HT-29 (cell line): ENCODE measurements around the gene FLT3. TPM values are rescaled to one million over a fixed set of nuclear protein-coding genes. Genes with fewer than 3 reads are reported as not detected.

Experiments
- DNase-seq: peaks from one replicate; pipeline ENCODE4 v3.0.0-alpha.2; 2015; ENCODE audit warnings: low spot score
- total RNA-seq: library from RNA; depleted of rRNA; stranded (reverse); fragments of >200 nt; shearing (Covaris generic); gene quantifications from 2 replicates; pipeline ENCODE4 v1.2.3, GENCODE V29; 2014

The FLT3 gene
- total RNA-seq, 1 experiment from 2014 or later: not detected

DNA sequence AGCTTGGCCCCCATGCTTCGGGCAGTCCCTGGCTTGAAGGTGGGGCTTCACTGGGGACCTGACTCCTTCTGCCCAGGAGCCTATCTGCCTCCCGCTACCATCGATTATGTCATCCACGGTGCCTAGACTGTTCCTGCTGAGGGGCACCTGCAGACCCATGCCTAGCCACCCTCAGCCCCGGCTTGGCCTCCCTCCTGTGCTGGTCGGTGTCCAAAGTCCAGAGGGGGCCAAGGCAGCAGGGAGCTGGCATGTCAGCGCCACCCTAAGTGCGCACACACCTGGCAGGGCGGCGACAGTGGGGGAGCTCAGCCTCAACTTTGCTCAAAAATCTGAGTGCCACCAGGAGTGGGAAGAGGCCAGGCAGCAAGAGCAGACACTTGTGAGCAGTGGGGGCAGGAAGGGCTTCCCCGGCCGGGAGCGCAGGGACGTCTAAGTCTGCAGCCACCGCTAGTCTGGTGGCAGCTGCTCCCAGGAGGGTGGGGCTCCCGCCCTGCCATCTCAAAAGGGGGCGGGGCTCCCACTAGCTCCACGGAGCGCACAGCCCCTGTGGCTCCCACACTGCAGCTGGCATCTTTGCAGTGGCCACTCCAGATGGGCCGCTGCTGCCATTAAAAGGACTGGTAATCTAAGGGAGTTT, 98.4 kb downstream of the FLT3 start:
- no peak for DNase-seq

GRCh38 chr13:28001049-28001448, 99.3 kb downstream of the FLT3 start:
- DNase-seq: no peak

DNA sequence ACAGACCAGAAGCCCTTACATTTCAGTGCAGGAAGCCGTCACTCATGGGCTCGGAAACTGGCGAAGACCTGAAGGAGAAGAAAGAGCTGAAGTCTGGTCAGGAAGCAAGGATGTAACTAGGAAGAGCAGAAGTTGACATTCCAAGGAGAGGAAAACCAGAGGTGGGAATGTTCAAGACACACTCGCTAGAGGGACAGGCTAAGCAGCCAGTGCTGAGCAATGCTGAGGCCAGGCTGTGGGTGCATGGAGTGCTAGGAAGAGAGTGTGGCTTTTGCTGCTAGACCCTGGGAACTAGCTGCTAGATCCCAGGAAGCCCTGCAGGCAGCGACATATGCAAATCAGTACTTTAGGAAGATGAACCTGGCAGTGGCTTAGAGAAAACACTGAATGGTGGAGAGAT, 99.8 kb downstream of the FLT3 start:
- DNase-seq: peak; percentile 27

- DNase-seq: peak; percentile 95
Measured at GRCh38 chr13:27997904-27998522, 102.4 kb downstream of the FLT3 start.

DNA sequence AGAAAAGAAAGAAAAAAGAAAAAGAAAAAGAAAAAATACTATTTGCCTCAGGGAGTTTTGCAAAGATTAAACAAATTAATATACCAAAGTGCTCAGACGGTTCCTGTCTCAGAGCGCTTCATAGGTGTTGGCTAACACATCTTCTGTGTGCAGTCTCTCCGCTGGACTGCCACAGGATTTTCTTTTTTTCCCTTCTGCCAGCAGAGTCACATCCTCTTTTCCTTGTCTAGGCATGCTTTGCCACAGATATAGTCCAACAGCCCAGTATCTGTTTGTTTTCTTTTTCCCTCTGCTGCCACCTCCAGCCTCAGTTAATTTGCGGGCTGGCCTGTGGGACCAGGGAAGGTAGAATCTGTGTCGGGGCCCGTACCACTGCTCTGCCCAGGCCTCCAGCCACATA, 108.5 kb downstream of the FLT3 start:
- no peak for DNase-seq

DNA sequence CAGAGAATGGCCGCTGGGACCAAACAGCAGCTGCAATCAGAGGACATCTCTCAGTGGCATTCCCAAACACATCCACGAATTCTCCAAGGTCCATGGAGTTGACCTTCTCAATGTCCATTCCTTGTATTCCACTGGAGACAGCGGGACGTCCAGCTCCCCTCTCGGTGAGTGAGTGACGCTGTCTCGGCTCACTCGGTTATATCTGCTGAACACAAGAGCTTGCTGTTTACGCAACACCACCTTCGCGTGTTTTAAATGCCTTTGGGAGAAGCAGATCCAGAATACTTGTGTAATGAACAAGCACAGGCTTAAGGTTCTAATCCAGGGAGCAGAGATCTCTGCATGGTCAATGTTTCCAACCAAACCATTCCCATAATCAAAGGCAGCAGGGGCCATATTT, 111.9 kb downstream of the FLT3 start, which contains the start of gene URAD:
Gene URAD, minus strand, starts transcription at position 174 of the 400 bp plus-strand sequence. Its CDS starts 56 bp downstream, at position 118.
- DNase-seq: no peak

DNA sequence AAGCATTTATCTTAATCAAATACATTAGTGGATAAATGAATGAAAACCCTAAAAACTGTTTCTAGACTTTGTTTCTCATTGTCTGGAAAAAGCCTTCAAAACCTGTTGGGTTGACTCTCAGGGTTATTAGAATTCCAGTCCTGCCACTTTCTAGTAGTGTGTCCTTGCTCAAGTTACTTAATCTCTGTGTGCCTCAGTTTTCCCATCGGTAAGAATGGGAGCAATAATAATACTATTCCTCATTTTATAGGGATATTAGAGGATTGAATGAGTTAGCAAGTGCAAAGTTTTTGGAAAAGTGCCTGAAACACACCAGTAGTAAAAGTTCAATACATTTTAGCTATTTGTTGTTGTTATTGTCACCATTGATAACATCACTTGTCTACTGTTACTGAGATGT, 114.8 kb downstream of the FLT3 start:
- no peak for DNase-seq

DNA sequence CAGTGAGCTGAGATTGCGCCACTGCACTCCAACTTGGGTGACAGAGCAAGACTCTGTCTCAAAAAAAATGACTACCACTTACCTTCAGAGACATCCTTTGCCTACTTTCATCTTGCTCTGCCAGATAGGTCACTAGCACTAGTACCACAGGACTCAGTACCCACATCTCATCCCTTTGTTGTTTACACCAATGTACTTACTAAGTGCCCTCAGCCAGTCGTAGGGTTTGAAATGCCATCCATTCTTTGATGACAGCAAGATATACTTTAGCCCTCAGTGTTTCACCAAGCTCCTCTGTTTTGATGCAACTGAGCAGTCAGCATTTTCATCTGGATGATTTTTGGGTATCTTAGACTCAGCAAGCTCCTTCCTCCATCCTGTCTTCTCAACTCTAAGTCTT, 118.0 kb downstream of the FLT3 start:
- DNase-seq: no peak

GRCh38 chr13:27981006-27981708, 119.2 kb downstream of the FLT3 start:
- DNase-seq: no peak

DNA sequence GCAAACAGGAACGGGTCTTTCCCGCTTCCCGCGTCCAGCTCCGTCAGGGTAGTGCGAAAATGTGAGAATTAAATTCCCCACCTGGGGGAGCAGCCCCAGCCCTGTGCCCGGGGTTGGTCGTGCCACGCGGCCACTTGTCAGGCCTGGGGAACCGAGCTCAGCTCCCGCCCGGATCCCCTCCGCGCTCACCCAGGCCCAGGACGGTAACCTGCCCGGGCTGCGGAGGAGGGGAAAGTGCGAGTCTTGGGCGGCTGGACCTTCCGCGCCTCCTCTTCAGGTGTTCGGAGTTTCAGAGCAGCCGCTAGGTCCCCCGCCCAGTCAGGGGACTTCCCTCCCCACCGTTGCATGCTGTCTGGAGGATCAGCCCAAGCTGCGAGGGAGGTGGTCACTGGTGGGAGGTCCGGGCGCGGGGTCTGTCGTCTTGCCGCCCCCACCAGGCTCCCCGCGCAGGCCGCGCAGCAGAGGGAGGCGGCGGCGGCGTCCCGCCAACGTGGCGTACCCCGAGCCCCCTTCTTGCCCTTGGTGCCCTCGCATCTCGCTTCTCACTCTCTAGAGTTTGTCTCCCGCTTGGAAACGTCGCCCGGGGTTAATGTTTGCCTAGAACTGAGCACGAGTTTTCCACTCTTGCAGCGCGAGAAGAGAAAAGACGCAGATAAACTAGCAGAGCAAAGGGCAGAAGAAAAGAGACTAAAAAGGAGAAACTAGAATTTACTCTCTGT, 119.9 kb downstream of the FLT3 start:
- no peak for DNase-seq

- DNase-seq: no peak
Measured at GRCh38 chr13:27979765-27980279, 120.6 kb downstream of the FLT3 start.

DNA sequence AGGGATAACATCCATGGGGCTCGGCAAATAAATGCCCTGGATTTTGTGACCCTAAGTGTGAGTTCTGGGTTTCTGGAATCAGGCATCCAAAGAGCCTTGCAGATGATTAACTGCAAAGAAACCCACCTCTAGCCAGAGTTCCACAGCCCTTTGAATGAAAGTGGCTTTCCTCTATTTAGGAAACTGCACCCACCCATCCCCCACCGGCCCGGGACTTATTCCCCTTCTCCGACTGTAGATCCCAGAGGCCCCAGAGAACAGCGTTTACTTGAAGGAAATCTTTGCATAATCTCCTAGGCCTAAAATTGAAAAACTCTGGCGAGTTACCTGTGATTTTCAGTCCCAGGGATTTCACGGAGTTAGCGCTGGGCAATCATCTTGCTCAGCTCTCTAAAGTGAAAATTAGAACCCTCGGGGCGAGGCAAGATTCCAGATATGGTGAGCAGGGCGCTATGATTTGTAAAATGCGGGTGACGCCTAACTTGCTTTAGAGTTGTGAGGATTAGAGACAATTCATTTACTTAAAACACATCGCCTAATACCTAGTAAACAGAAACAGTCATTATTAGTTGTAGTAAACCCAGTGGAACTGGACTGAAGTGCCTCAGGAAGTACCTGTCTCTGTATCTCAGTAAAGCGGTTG, 121.3 kb downstream of the FLT3 start:
- no peak for DNase-seq

- no peak for DNase-seq
Measured at GRCh38 chr13:27978301-27978968, 121.9 kb downstream of the FLT3 start.

GRCh38 chr13:27977476-27978300, 122.7 kb downstream of the FLT3 start:
- DNase-seq: no peak

DNA sequence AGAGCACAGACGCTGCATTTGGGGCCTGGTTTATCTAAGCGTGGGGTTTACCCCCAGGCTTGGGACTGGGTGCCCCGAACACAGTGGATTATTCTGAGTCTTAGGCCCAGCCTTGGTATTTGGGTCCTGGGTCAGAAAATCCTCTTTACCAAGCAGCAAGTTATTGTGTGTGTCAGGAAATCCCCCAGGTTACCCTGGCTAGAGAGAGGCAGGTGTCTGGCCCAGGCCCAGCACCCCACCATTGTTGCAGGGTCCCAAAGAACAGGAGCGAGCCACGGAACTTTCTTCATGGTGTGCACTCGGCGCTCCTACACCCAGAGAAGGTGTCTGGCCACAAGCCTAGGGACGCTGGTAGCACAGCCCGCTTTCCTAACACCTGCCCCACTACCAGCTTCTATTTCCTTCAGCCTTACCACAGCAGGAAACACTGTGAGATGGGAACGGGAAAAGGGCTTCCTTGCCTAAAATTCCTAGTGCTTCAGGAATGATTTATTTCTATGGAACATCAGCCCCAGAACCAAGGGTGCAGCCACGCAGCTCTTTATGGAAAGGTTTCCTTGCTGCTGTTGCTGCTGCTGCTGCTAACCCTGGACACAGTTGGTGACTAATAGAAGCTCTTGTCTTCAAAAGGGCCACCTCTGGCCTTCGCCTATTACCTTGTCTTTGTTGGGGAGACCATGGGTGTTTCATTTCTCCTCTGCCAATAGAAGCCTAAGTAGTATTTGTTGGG, 123.8 kb downstream of the FLT3 start:
- no peak for DNase-seq

DNA sequence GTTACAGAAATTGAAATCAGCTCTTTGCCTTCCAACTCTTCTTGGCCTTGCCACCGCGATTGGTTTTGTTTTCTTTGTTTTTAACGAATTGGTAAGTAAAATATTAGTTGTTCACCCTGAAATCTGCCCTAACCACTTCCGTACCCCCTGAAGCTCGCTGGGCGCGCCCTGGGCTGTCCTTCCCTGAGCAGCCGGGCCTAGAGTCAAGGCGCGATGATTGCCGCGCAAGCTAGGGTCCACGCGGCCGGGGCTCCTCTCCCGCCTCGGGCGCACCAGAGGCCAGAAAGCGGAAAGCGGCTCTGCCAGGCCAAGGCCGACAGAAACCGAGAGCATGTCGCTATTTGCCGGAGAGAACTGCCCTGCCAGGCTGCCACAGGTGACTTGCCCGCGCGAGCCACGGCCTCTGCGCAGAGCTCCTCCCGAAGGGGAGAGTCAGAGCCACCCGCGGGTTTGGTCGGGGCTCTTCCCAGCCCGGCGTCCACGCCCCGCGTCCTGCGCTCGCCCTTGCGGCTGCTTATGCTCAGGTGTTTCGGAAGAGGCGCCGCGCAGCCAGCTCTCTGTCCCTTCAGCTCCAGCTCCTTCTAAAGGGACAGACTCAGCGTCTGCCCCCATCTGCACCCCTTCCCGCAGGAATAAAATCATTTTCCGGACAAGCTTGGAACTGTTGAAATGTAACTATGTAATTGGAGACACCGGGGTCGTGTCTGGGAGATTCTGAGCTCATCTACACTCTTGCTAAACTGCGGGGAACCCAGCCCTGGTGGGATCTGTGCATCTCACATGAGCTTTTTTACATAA, 124.6 kb downstream of the FLT3 start:
- no peak for DNase-seq

- no peak for DNase-seq
Measured at GRCh38 chr13:27973961-27974662, 126.3 kb downstream of the FLT3 start.

- no peak for DNase-seq
Measured at GRCh38 chr13:27973291-27973690, 127.1 kb downstream of the FLT3 start.
